ENCODE results near the gene ADD2.

Gene ADD2

GRCh38 chr2:70714141-70714905, 53.7 kb downstream of the ADD2 start:
- Mint-ChIP-seq H3K9me3 (no peaks in the 10 kb centered on the region), H3K27ac (no peak overlapping the region), H3K36me3 (ENCODE audit: low read depth) (no peaks in the 10 kb centered on the region), H3K4me3 (no peak overlapping the region), H3K27me3 (ENCODE audit: low read depth) (no peaks in the 10 kb centered on the region), H3K4me1 (ENCODE audit: low read depth) (no peaks in the 10 kb centered on the region)

GRCh38 chr2:70712916-70713315, 55.1 kb downstream of the ADD2 start:
- Mint-ChIP-seq H3K4me1 (ENCODE audit: low read depth) (no peaks in the 10 kb centered on the region), H3K27ac (no peak overlapping the region), H3K4me3 (no peak overlapping the region), H3K36me3 (ENCODE audit: low read depth) (no peaks in the 10 kb centered on the region), H3K27me3 (ENCODE audit: low read depth) (no peaks in the 10 kb centered on the region), H3K9me3 (no peaks in the 10 kb centered on the region)

GRCh38 chr2:70711191-70711590, 56.8 kb downstream of the ADD2 start:
- Mint-ChIP-seq H3K27ac (no peak overlapping the region), H3K9me3 (no peaks in the 10 kb centered on the region), H3K4me3 (no peak overlapping the region), H3K27me3 (ENCODE audit: low read depth) (no peaks in the 10 kb centered on the region), H3K4me1 (ENCODE audit: low read depth) (no peaks in the 10 kb centered on the region), H3K36me3 (ENCODE audit: low read depth) (no peaks in the 10 kb centered on the region)

- H3K9me3 Mint-ChIP-seq: no peaks in the 10 kb centered on the region
- no peaks in the 10 kb centered on the region for H3K27me3 Mint-ChIP-seq (ENCODE audit: low read depth)
- H3K36me3 Mint-ChIP-seq (ENCODE audit: low read depth): no peaks in the 10 kb centered on the region
- no peak overlapping the region for H3K27ac Mint-ChIP-seq
- no peak overlapping the region for H3K4me3 Mint-ChIP-seq
- H3K4me1 Mint-ChIP-seq (ENCODE audit: low read depth): no peaks in the 10 kb centered on the region
Observed at GRCh38 chr2:70710038-70710690, 57.8 kb downstream of the ADD2 start.

GRCh38 chr2:70709275-70710037, 58.5 kb downstream of the ADD2 start:
- no peak overlapping the region for H3K4me3 Mint-ChIP-seq
- H3K9me3 Mint-ChIP-seq: no peaks in the 10 kb centered on the region
- H3K27me3 Mint-ChIP-seq (ENCODE audit: low read depth): no peaks in the 10 kb centered on the region
- H3K4me1 Mint-ChIP-seq (ENCODE audit: low read depth): no peaks in the 10 kb centered on the region
- no peaks in the 10 kb centered on the region for H3K36me3 Mint-ChIP-seq (ENCODE audit: low read depth)
- H3K27ac Mint-ChIP-seq: no peak overlapping the region

GRCh38 chr2:70708376-70709199, 59.4 kb downstream of the ADD2 start:
- no peak overlapping the region for H3K27ac Mint-ChIP-seq
- no peaks in the 10 kb centered on the region for H3K36me3 Mint-ChIP-seq (ENCODE audit: low read depth)
- no peak overlapping the region for H3K4me3 Mint-ChIP-seq
- no peaks in the 10 kb centered on the region for H3K27me3 Mint-ChIP-seq (ENCODE audit: low read depth)
- H3K9me3 Mint-ChIP-seq: no peaks in the 10 kb centered on the region
- H3K4me1 Mint-ChIP-seq (ENCODE audit: low read depth): no peaks in the 10 kb centered on the region

GRCh38 chr2:70707706-70708105, 60.3 kb downstream of the ADD2 start:
- peaks cover 3% of the 10 kb centered on the region for H3K27me3 Mint-ChIP-seq (ENCODE audit: low read depth)
- H3K9me3 Mint-ChIP-seq: no peaks in the 10 kb centered on the region
- no peaks in the 10 kb centered on the region for H3K4me1 Mint-ChIP-seq (ENCODE audit: low read depth)
- no peak overlapping the region for H3K4me3 Mint-ChIP-seq
- no peak overlapping the region for H3K27ac Mint-ChIP-seq
- no peaks in the 10 kb centered on the region for H3K36me3 Mint-ChIP-seq (ENCODE audit: low read depth)

GRCh38 chr2:70706026-70706795, 61.8 kb downstream of the ADD2 start:
- H3K36me3 Mint-ChIP-seq (ENCODE audit: low read depth): no peaks in the 10 kb centered on the region
- H3K9me3 Mint-ChIP-seq: no peaks in the 10 kb centered on the region
- H3K27ac Mint-ChIP-seq: no peak overlapping the region
- H3K4me1 Mint-ChIP-seq (ENCODE audit: low read depth): no peaks in the 10 kb centered on the region
- no peak overlapping the region for H3K4me3 Mint-ChIP-seq
- H3K27me3 Mint-ChIP-seq (ENCODE audit: low read depth): peaks cover 3% of the 10 kb centered on the region

- Mint-ChIP-seq H3K4me3 (no peak overlapping the region), H3K27me3 (ENCODE audit: low read depth) (peaks cover 3% of the 10 kb centered on the region), H3K9me3 (no peaks in the 10 kb centered on the region), H3K27ac (no peak overlapping the region), H3K36me3 (ENCODE audit: low read depth) (no peaks in the 10 kb centered on the region), H3K4me1 (ENCODE audit: low read depth) (no peaks in the 10 kb centered on the region)
Observed at GRCh38 chr2:70705160-70705850, 62.7 kb downstream of the ADD2 start.

- no peak overlapping the region for H3K27ac Mint-ChIP-seq
- no peak overlapping the region for H3K4me3 Mint-ChIP-seq
- H3K36me3 Mint-ChIP-seq (ENCODE audit: low read depth): no peaks in the 10 kb centered on the region
- H3K27me3 Mint-ChIP-seq (ENCODE audit: low read depth): peaks cover 3% of the 10 kb centered on the region
- no peaks in the 10 kb centered on the region for H3K9me3 Mint-ChIP-seq
- no peaks in the 10 kb centered on the region for H3K4me1 Mint-ChIP-seq (ENCODE audit: low read depth)
Observed at GRCh38 chr2:70703900-70704549, 64.0 kb downstream of the ADD2 start.

GRCh38 chr2:70702711-70703395, 65.1 kb downstream of the ADD2 start:
- Mint-ChIP-seq H3K4me3 (no peak overlapping the region), H3K27ac (no peak overlapping the region), H3K36me3 (ENCODE audit: low read depth) (no peaks in the 10 kb centered on the region)

GRCh38 chr2:70698847-70699246, 69.2 kb downstream of the ADD2 start:
- Mint-ChIP-seq H3K36me3 (ENCODE audit: low read depth) (no peaks in the 10 kb centered on the region), H3K9me3 (no peaks in the 10 kb centered on the region), H3K4me1 (ENCODE audit: low read depth) (no peaks in the 10 kb centered on the region), H3K27ac (no peak overlapping the region), H3K4me3 (no peak overlapping the region), H3K27me3 (ENCODE audit: low read depth) (peaks cover 3% of the 10 kb centered on the region)

More at GRCh38 chr2:70702711-70703395, 65.1 kb downstream of the ADD2 start:
- Mint-ChIP-seq H3K9me3 (no peaks in the 10 kb centered on the region), H3K27me3 (ENCODE audit: low read depth) (peaks cover 3% of the 10 kb centered on the region), H3K4me1 (ENCODE audit: low read depth) (no peaks in the 10 kb centered on the region)
